Effector CD8-positive, alpha-beta T cell (primary cell): Measurements from ENCODE around the gene CX3CR1.

Experiments
- DNase-seq: peaks from one replicate; lab custom pipeline; 2025; lab: John Stamatoyannopoulos, UW

CX3CR1 gene

DNA sequence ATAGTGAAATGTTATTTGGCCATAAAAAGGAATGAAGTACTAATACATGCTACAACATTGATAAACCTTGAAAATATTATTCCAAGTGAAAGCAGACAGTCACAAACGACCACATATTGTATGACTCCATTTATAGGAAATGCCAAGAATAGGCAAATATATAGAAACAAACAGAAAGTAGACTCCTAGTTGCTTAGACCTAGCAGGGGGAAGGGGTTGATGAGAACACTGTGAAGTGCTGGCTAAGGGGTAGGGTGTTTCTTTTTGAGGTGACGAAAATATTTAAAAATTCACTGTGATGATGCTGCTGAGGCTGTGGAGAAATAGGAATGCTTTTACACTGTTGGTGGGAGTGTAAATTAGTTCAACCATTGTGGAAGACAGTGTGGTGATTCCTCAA, 56.9 kb downstream of the CX3CR1 start:
- no peak for DNase-seq

DNA sequence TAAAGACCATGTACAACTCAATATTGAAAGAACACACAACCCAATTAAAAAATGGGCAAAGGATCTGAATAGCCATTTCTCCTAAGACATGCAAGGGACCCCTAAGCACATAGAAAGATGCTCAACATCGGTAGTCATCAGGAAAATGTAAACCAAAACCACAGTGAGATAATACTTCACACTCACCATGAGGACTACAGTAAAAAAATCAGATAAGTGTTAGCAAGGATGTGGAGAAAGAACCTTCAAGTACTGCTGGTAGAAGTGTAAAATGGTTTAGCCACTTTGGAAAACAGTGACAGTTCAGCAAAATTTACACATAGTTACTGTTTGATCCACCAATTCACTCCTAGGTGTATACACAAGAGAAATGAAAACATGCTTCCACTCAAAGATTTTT, 57.4 kb downstream of the CX3CR1 start:
- no peak for DNase-seq

DNA sequence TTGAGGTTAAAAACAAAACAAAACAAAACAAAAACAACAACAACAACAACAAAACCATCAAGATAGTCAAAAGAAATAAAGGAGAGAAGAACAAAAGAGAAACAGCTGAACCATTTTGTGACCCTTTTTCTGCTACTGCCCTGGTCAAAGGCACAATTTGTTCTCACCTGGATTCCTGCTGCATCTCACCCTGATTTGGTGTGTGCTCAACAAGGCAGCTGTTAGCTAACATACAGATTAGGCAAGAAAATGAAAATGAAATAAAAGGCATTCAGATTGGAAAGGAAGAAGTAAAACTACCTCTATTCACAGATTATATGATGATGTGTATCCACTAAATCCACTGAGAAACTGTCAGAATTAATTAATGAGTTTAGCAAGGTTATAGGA, 58.7 kb downstream of the CX3CR1 start:
- no peak for DNase-seq

DNA sequence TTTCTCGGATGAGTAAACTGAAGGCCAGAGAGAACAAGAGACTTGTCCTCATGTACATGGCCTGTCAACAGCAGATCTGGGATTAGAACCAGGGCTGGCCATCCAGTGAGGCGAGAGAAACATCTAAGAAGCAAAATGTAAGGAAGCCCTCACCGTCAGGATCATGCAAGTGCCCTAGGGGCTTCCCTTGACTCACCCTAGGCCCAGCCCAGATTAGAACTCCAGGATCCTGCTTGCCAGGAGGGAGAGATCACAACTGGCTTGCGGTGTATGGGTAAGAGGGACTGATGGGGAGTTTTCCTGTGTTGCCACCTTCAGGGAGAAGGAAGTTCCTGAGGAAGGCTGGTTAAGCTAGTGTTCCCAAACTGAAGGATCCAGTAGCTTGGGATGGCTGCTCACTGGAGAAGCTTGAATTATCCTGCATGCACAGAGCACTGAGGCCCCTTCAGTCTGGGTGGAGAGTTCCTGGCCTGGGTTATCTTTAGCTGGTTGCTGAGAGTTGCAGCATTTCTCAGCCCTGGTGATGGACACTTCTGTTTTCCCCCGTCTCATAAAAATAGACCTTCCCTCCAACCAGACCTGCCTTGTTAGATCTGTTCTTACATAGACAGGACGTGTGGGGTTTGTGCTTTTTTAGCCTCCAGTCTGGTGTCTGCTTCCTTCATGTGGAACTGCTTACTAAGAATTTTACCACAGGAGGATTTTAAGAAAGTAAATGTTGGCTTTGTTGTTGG, 59.3 kb downstream of the CX3CR1 start:
- DNase-seq: no peak

DNA sequence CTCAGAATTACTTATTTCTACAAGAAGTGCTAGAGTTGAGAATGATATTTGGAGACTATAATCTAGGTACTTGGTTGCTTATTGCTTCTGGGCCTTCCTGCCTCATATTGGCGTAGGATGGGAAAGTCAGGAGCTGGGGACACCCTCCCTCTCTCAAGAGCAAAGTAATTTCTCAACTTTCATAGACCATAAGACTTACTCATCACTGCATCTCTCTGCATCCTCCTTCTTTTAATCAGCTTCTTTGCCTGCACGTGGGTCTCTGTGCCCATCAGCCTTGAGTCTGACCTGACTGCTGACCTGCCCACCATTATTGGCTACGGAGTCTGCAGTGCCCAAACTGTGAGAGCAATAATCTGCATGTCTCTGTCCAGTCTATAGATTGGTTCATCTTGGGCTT, 60.1 kb downstream of the CX3CR1 start:
- DNase-seq: no peak

DNA sequence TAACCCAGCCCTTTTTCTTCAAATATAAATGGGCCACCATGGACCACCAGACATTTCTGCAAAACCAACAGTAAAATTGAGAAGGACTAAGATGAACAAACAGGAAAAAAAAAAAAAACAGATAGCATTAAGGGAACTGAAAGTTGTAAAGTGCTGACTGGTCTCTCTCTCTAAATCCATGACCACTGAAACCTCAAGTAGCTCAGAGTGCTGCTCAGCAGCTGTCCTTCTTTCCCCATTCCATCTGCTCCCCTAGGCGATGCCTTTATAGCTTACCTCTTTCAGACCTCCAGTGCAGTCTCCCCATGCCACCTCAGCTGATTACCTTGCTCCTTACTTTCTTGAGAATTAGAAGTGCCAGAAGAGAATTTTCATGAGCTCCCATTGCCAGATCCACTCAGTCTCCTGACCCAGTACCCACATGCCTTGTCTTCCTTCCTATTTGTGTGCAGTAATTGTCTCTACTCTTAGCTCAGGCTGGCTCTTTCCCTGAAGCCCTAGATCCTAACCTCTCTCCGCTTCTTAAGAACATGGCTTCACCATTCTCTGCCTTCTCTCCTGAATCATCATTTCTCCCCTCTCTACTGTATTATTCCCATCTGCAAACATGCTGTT, 63.6 kb downstream of the CX3CR1 start:
- no peak for DNase-seq

DNA sequence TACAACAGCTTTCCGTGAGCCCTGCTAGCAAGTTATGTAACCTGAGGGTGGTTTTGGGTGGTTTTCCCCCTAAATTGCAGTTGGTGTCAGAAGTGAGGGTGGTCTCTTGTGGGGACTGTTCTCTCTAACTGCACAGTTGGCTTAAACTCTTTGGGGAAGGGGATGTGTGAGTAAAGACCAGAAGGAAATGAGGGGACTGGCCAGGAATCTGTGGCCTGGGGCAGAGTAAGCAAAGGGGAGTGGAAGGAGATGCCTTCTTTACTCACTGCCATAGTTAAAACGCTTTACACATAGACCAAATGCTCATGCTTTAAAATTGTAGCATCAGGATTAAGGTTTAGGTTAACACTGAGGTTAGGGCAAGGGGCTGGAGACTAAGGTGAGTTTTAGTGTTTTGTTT, 66.2 kb downstream of the CX3CR1 start:
- no peak for DNase-seq
